H1 (cell line): ENCODE measurements around the gene TCF4. TPM values are rescaled to one million over a fixed set of nuclear protein-coding genes. Genes with fewer than 3 reads are reported as not detected.

Experiments
- BACH1 ChIP-seq: IDR thresholded peaks from 2 replicates; pipeline ENCODE4 v1.6.1; 2012; ENCODE audit warnings: low read length, improper control_type of control experiment
- KDM1A ChIP-seq: fragments of 200-600, 300-600 bp; sonication (generic); IDR thresholded peaks from 2 replicates; pipeline ENCODE4 v1.7.1; 2016; ENCODE audit warnings: mild to moderate bottlenecking, low read length, borderline replicate concordance
- TAF1 ChIP-seq: IDR thresholded peaks from 2 replicates; pipeline ENCODE4 v1.6.1; 2011; ENCODE audit warnings: mild to moderate bottlenecking, low read depth, low read length
- polyA plus RNA-seq, 7 experiments: library from polyadenylated mRNA; depleted of rRNA in 3 of 7; stranded (reverse) in 5 of 7; unstranded in 2 of 7; fragments of >200 nt in 5 of 7; fragments of 200-250 nt in 2 of 7; gene quantifications; 1 replicate in 5 of 7; 2 replicates in 1 of 7; 4 replicates in 1 of 7; pipeline versions ENCODE4 v1.2.1 to v1.2.3, GENCODE V29; 2011 to 2013; ENCODE audit warnings: missing spikeins in 2 of 7, mixed read lengths in 2 of 7
- total RNA-seq: library from RNA; stranded (reverse); fragmentation: NEBNext Ultra II Directional; extraction: Animal tissue kit (Norgen Biotek cat#: 25700); gene quantifications from 2 replicates; pipeline ENCODE4 v1.2.1, GENCODE V29; 2021
- TF ChIP-seq, protein P1 (sequence below): fragments of 300-600 bp; sonication (generic); IDR thresholded peaks from 2 replicates; pipeline ENCODE4 v1.7.1; 2012; ENCODE audit warnings: low read length, moderate library complexity, mild to moderate bottlenecking, inconsistent platforms; ENCODE audit not compliant: insufficient replicate concordance

The TCF4 gene
- total and polyA plus RNA-seq, 2 of the 8 experiments (the other 6 are each of a cell fraction or from before 2014, with no cell fraction given), result 59.3 to 118 TPM

DNA sequence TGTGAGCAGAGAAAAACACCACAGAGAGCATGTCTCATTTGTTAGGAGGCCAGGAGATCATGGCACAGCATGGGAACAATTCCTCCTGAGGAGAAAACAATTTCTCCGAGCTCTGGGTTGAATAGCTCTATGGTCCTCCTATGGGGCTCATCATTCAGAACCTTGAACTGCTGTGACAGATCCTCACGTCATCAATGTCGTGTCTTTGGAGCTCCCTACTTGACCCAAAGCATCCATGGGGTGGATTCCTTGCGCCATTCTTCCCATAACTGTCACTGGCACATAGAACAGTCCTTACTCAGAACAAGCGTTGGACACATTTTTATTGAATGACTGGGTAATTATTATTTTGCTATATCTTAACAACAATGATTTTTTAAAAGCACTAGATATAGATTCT is 15.8 kb upstream of the TCF4 start (continued):
- TF ChIP-seq, protein P1, sequence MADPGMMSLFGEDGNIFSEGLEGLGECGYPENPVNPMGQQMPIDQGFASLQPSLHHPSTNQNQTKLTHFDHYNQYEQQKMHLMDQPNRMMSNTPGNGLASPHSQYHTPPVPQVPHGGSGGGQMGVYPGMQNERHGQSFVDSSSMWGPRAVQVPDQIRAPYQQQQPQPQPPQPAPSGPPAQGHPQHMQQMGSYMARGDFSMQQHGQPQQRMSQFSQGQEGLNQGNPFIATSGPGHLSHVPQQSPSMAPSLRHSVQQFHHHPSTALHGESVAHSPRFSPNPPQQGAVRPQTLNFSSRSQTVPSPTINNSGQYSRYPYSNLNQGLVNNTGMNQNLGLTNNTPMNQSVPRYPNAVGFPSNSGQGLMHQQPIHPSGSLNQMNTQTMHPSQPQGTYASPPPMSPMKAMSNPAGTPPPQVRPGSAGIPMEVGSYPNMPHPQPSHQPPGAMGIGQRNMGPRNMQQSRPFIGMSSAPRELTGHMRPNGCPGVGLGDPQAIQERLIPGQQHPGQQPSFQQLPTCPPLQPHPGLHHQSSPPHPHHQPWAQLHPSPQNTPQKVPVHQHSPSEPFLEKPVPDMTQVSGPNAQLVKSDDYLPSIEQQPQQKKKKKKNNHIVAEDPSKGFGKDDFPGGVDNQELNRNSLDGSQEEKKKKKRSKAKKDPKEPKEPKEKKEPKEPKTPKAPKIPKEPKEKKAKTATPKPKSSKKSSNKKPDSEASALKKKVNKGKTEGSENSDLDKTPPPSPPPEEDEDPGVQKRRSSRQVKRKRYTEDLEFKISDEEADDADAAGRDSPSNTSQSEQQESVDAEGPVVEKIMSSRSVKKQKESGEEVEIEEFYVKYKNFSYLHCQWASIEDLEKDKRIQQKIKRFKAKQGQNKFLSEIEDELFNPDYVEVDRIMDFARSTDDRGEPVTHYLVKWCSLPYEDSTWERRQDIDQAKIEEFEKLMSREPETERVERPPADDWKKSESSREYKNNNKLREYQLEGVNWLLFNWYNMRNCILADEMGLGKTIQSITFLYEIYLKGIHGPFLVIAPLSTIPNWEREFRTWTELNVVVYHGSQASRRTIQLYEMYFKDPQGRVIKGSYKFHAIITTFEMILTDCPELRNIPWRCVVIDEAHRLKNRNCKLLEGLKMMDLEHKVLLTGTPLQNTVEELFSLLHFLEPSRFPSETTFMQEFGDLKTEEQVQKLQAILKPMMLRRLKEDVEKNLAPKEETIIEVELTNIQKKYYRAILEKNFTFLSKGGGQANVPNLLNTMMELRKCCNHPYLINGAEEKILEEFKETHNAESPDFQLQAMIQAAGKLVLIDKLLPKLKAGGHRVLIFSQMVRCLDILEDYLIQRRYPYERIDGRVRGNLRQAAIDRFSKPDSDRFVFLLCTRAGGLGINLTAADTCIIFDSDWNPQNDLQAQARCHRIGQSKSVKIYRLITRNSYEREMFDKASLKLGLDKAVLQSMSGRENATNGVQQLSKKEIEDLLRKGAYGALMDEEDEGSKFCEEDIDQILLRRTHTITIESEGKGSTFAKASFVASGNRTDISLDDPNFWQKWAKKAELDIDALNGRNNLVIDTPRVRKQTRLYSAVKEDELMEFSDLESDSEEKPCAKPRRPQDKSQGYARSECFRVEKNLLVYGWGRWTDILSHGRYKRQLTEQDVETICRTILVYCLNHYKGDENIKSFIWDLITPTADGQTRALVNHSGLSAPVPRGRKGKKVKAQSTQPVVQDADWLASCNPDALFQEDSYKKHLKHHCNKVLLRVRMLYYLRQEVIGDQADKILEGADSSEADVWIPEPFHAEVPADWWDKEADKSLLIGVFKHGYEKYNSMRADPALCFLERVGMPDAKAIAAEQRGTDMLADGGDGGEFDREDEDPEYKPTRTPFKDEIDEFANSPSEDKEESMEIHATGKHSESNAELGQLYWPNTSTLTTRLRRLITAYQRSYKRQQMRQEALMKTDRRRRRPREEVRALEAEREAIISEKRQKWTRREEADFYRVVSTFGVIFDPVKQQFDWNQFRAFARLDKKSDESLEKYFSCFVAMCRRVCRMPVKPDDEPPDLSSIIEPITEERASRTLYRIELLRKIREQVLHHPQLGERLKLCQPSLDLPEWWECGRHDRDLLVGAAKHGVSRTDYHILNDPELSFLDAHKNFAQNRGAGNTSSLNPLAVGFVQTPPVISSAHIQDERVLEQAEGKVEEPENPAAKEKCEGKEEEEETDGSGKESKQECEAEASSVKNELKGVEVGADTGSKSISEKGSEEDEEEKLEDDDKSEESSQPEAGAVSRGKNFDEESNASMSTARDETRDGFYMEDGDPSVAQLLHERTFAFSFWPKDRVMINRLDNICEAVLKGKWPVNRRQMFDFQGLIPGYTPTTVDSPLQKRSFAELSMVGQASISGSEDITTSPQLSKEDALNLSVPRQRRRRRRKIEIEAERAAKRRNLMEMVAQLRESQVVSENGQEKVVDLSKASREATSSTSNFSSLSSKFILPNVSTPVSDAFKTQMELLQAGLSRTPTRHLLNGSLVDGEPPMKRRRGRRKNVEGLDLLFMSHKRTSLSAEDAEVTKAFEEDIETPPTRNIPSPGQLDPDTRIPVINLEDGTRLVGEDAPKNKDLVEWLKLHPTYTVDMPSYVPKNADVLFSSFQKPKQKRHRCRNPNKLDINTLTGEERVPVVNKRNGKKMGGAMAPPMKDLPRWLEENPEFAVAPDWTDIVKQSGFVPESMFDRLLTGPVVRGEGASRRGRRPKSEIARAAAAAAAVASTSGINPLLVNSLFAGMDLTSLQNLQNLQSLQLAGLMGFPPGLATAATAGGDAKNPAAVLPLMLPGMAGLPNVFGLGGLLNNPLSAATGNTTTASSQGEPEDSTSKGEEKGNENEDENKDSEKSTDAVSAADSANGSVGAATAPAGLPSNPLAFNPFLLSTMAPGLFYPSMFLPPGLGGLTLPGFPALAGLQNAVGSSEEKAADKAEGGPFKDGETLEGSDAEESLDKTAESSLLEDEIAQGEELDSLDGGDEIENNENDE, result no peak
- TF ChIP-seq TAF1 (no peak), BACH1 (no peak), KDM1A (no peak)
- TF ChIP-seq, all 59 proteins: peak for 0
